Thoracic aorta (tissue), 2 donors: Measurements from ENCODE around the gene HSD17B12. TPM values are rescaled to one million over a fixed set of nuclear protein-coding genes. Genes with fewer than 3 reads are reported as not detected.

Experiments used
- ATAC-seq: fragments of 150-250 bp; one replicate; pipeline ENCODE4 v1.8.0; 2017; ENCODE audit warnings: low read depth; ENCODE audit not compliant: insufficient number of reproducible peaks, low FRiP score
- DNase-seq: peaks from one replicate; pipeline ENCODE4 v3.0.0-alpha.2; 2020; ENCODE audit warnings: low spot score
- H3K27ac ChIP-seq, 2 donors: fragments of 200-600 bp; sonication (generic); 1 replicate in 1 of 2; 2 replicates in 1 of 2; pipeline ENCODE4 v1.5.1; 2016; ENCODE audit warnings: mild to moderate bottlenecking in 2 of 2, moderate library complexity in 2 of 2
- H3K27me3 ChIP-seq: fragments of 200-600 bp; sonication (generic); replicated peaks from 2 replicates; pipeline ENCODE4 v1.6.0; 2016; ENCODE audit warnings: mild to moderate bottlenecking; ENCODE audit not compliant: insufficient read depth
- H3K36me3 ChIP-seq: fragments of 200-600 bp; sonication (generic); one replicate; pipeline ENCODE4 v1.5.1; 2016
- H3K4me1 ChIP-seq, 2 donors: fragments of 200-600 bp; sonication (generic); 1 replicate in 1 of 2; 2 replicates in 1 of 2; pipeline versions ENCODE4 v1.5.1 to v1.6.0; 2016; ENCODE audit warnings: low read depth in 2 of 2, mild to moderate bottlenecking in 1 of 2; ENCODE audit not compliant: control insufficient read depth in 1 of 2
- H3K4me3 ChIP-seq: fragments of 200-600 bp; sonication (generic); 2 replicates; pipeline ENCODE4 v1.5.1; 2016; ENCODE audit warnings: mild to moderate bottlenecking
- H3K9me3 ChIP-seq: fragments of 200-600 bp; sonication (generic); 2 replicates; pipeline ENCODE4 v1.5.1; 2016
- total RNA-seq, 2 donors: library from RNA; depleted of rRNA; stranded (reverse); fragments of >200 nt; gene quantifications; one replicate each; pipeline versions ENCODE4 v1.1.0 to v1.2.3, GENCODE V29; 2016
- TF ChIP-seq, protein P1 (sequence below): fragments of 200-600 bp; sonication (generic); IDR thresholded peaks from one replicate; pipeline ENCODE4 v1.5.1; 2019; ENCODE audit warnings: antibody characterized with exemption

The HSD17B12 gene
- total RNA-seq, 2 donors from 2014 or later: 91.7 to 97.4 TPM

DNA sequence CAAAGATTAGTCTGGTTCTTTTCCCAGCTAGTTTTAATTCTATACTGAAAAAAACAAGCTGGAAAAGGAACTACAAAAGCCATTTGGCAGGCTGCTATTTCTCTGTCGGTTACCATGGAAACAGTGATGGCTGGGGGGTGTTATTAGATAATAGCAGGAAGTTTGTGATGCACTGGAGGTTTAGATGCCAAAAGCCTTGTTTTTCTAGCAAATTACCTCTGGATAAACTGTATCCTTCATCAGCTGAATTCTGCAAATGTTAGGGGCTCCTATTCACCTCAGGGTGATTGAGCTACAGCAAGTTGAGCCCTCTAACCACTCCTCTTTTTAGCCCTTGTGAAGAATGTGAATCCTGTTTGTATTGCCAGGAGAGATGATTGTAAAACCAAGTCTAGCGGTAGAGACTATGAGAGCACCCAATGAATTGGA lies 225.3 kb downstream of the HSD17B12 start:
- no peaks in the 10 kb centered on the region for H3K27me3 ChIP-seq
- H3K4me3 ChIP-seq: no peak overlapping the region
- TF ChIP-seq, protein P1, sequence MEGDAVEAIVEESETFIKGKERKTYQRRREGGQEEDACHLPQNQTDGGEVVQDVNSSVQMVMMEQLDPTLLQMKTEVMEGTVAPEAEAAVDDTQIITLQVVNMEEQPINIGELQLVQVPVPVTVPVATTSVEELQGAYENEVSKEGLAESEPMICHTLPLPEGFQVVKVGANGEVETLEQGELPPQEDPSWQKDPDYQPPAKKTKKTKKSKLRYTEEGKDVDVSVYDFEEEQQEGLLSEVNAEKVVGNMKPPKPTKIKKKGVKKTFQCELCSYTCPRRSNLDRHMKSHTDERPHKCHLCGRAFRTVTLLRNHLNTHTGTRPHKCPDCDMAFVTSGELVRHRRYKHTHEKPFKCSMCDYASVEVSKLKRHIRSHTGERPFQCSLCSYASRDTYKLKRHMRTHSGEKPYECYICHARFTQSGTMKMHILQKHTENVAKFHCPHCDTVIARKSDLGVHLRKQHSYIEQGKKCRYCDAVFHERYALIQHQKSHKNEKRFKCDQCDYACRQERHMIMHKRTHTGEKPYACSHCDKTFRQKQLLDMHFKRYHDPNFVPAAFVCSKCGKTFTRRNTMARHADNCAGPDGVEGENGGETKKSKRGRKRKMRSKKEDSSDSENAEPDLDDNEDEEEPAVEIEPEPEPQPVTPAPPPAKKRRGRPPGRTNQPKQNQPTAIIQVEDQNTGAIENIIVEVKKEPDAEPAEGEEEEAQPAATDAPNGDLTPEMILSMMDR: no peak
- H3K4me1 ChIP-seq: peaks cover 10 to 16% of the 10 kb centered on the region in 2 donors
- H3K36me3 ChIP-seq: peaks cover 11% of the 10 kb centered on the region
- ATAC-seq: peak; percentile 33
- peak overlapping the region; percentile 33 to 38 for H3K27ac ChIP-seq
- DNase-seq: no peak
- no peaks in the 10 kb centered on the region for H3K9me3 ChIP-seq

Other genes starting within 250 kb of the HSD17B12 start
- gene ALKBH3, start 200.1 kb downstream of the HSD17B12 start, total RNA-seq: 10 to 100 TPM; 28.1 to 65.5 TPM